ENCODE measurements around the gene BACE2.

- TF ChIP-seq PATZ1 (CRISPR knock-in tag; IDR thresholded peaks at IDR 0.05; ENCODE audit: borderline replicate concordance) (no peak), TCF4 (CRISPR knock-in tag; IDR thresholded peaks at IDR 0.05; ENCODE audit: borderline replicate concordance) (no peak), ZNF70 (CRISPR knock-in tag; IDR thresholded peaks at IDR 0.05) (no peak), ESRRG (CRISPR knock-in tag; IDR thresholded peaks at IDR 0.05) (no peak), SNAI2 (CRISPR knock-in tag; IDR thresholded peaks at IDR 0.05) (no peak), BACH2 (CRISPR knock-in tag; IDR thresholded peaks at IDR 0.05; ENCODE audit: borderline replicate concordance) (no peak), ARNTL (CRISPR knock-in tag; IDR thresholded peaks at IDR 0.05; ENCODE audit: borderline replicate concordance, low read depth) (no peak)
Measured at GRCh38 chr21:41321211-41321907, 153.4 kb downstream of the BACE2 start.

All from SK-N-SH treated with all-trans-retinoic acid at 6 μM for 48 hours (cell line).